ENCODE data around the gene PRKCZ. TPM values are rescaled to one million over a fixed set of nuclear protein-coding genes. Genes with fewer than 3 reads are reported as not detected.

The PRKCZ gene
- total and polyA plus RNA-seq, 9 of the 15 experiments (the other 6 are each of a cell fraction or from before 2014, with no cell fraction given): 0.07 to 3.1 (median 1.3) TPM

- in situ Hi-C loops (cut with MboI): no loop called here
- Histone ChIP-seq H3K36me3 (ENCODE audit: control insufficient read depth, insufficient read depth, low read length) (no peaks in the 10 kb centered on the region), H3K9me1 (ENCODE audit: control insufficient read depth, insufficient read depth, low read length) (peaks cover 3% of the 10 kb centered on the region), H3K9me3 (replicated peaks; ENCODE audit: control insufficient read depth, insufficient read depth, low read depth, low read length) (no peaks in the 10 kb centered on the region), H4K20me1 (replicated peaks; ENCODE audit: control insufficient read depth, insufficient read depth, low read length) (peaks cover 25% of the 10 kb centered on the region), H3K79me2 (ENCODE audit: control insufficient read depth, insufficient read depth, low read length) (no peaks in the 10 kb centered on the region), H3K27ac (ENCODE audit: extremely low read depth, low read depth, low read length) (no peak overlapping the region), H3K9ac (ENCODE audit: insufficient read depth in 1 of 2, low read depth in 2 of 2, low read length in 2 of 2) (no peak overlapping the region), H3K27me3 (ENCODE audit: control insufficient read depth in 2 of 2, insufficient read depth in 2 of 2, low read length in 2 of 2) (peaks cover 40 to 76% of the 10 kb centered on the region in 2 experiments; a peak in 4 of 5 replicates), H3K4me3 (no peak overlapping the region), H3K4me2 (ENCODE audit: insufficient read depth, low read length) (no peak overlapping the region), H2AFZ (ENCODE audit: low read depth, low read length) (no peak overlapping the region), H3K4me1 (replicated peaks in 1 of 2; ENCODE audit: control insufficient read depth in 2 of 2, insufficient read depth in 2 of 2, low read length in 2 of 2) (peaks cover 0 to 43% of the 10 kb centered on the region in 2 experiments; a peak in 2 of 5 replicates)
- BruUV-seq (replicated peaks): no TSS peak
- FAIRE-seq (no peak), ATAC-seq (no peak), DNase-seq (ENCODE audit: extremely low read depth in 1 of 4, low spot score in 3 of 4) (no peak)
- TF ChIP-seq PHB2 (IDR thresholded peaks at IDR 0.05; ENCODE audit: low read depth) (no peak), SP1 (CRISPR knock-in tag; IDR thresholded peaks at IDR 0.05) (no peak), E2F8 (IDR thresholded peaks at IDR 0.05; ENCODE audit: low read depth, partially characterized antibody) (no peak), SIN3B (IDR thresholded peaks at IDR 0.05; ENCODE audit: low read depth) (no peak), RNF2 (IDR thresholded peaks at IDR 0.05) (no peak), SRSF1 (IDR thresholded peaks at IDR 0.05; ENCODE audit: low read depth, low read length) (no peak)
- ChIA-PET CTCF (ENCODE audit: low intra/inter-chr PET ratio) (interaction anchor here (3.3 to 5.4 kb wide), 2 partner anchors 84 to 100 kb away, joined by 18 to 47 read pairs; no protein-coding TSS in a partner anchor), POLR2A (interaction anchor here (0.9 to 1.5 kb wide), 5 partner anchors 9 to 48 kb away, joined by 3 to 5 read pairs (median 3); no protein-coding TSS in a partner anchor)
- 56% methylated on average over 4 of the region's 4 CpGs for WGBS (ENCODE audit: insufficient coverage, low coverage, missing lambda C conversion rate)
- intact Hi-C loops (cut with micrococcal nuclease): no loop called here
Measured at GRCh38 chr1:2043886-2044285, 6.3 kb upstream of the PRKCZ start.
